BLaER1 treated with 17β-estradiol and CSF1 and Interleukin-3, amounts not matched to agents 10 nM and 100 nM (cell line): ENCODE results near the gene SRMS.

Experiments used
- H3K27ac ChIP-seq, 11 experiments: shearing (Covaris generic); formaldehyde crosslinking; 2 replicates each; pipeline ENCODE4 v1.8.1; 2022
- H3K27me3 ChIP-seq, 11 experiments: shearing (Covaris generic); formaldehyde crosslinking; 2 replicates each; pipeline ENCODE4 v1.8.1; 2022
- H3K36me3 ChIP-seq, 11 experiments: shearing (Covaris generic); formaldehyde crosslinking; 2 replicates each; pipeline ENCODE4 v1.8.1; 2022
- H3K4me1 ChIP-seq, 10 experiments: shearing (Covaris generic); formaldehyde crosslinking; 2 replicates each; pipeline ENCODE4 v1.8.1; 2022
- H3K4me2 ChIP-seq, 11 experiments: shearing (Covaris generic); formaldehyde crosslinking; 2 replicates each; pipeline ENCODE4 v1.8.1; 2022
- H3K4me3 ChIP-seq, 10 experiments: shearing (Covaris generic); formaldehyde crosslinking; 2 replicates each; pipeline ENCODE4 v1.8.1; 2022
- H3K9ac ChIP-seq, 11 experiments: shearing (Covaris generic); formaldehyde crosslinking; 2 replicates each; pipeline ENCODE4 v1.8.1; 2022
- H3K9me3 ChIP-seq, 11 experiments: shearing (Covaris generic); formaldehyde crosslinking; replicated peaks in 1 of 11; 2 replicates each; pipeline ENCODE4 v1.8.1; 2022
- H4K20me1 ChIP-seq, 11 experiments: shearing (Covaris generic); formaldehyde crosslinking; 2 replicates each; pipeline ENCODE4 v1.8.1; 2022
- Cebpa-rat ChIP-seq, 11 experiments: shearing (Covaris generic); IDR thresholded peaks; 2 replicates each; pipeline ENCODE4 v1.8.1; 2022

The SRMS gene

DNA sequence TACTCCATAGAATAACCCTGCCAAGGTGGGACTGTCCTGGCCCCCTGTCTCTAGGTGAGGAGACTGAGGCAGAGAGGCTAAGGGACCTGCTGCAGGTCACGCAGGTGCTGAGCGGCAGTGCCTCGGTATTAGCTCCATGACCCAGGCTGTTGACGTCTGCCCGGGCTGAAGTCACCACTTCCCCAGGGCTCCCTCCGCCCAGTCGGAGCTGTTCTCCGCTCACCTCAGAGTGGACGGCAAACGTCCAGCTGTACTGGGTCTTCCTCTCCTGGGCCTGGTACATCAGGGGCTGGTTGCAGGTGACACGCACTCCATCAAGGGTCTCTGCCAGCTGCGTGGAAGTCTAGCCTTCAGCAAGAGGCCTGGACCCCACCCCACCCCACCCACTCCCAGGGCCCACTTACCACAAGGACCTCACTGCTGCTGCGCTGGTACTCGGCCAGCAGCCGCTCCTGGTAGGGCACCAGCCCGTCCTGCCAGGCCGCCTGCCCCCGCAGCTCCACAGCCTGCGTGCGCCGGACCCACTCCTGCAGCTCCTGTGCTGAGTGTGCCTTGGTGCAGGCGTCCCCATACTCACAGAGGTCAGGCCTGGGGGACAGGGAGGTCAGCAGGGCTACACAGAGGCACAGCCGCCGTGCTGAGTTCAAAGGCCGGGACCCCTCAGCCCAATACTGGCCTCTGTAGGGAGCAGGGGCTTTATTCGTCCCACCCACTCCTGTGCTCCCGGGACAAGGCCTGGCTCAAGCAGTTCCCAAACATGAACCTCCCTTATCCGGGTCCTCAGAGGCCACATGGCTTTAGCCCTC is 22.9 kb upstream of the SRMS start:
- peaks cover 47 to 66% (median 62%) of the 10 kb centered on the region in 10 experiments for H3K4me1 ChIP-seq
- no peak overlapping the region for H3K4me3 ChIP-seq
- H4K20me1 ChIP-seq = peaks cover 74 to 82% (median 80%) of the 10 kb centered on the region in 11 experiments
- no peak for TF ChIP-seq Cebpa-rat (IDR thresholded peaks at IDR 0.05)
- H3K9me3 ChIP-seq = no peaks in the 10 kb centered on the region
- H3K27ac ChIP-seq = no peak overlapping the region
- peaks cover 75 to 93% (median 81%) of the 10 kb centered on the region in 11 experiments for H3K27me3 ChIP-seq
- peaks cover 0 to 13% (median 0%) of the 10 kb centered on the region in 11 experiments; a peak in 3 of 22 replicates for H3K36me3 ChIP-seq
- no peak overlapping the region for H3K9ac ChIP-seq
- H3K4me2 ChIP-seq = peak overlapping the region in 10 of 11 experiments; percentile 93 to 100 (median 98); a peak in 18 of 22 replicates

DNA sequence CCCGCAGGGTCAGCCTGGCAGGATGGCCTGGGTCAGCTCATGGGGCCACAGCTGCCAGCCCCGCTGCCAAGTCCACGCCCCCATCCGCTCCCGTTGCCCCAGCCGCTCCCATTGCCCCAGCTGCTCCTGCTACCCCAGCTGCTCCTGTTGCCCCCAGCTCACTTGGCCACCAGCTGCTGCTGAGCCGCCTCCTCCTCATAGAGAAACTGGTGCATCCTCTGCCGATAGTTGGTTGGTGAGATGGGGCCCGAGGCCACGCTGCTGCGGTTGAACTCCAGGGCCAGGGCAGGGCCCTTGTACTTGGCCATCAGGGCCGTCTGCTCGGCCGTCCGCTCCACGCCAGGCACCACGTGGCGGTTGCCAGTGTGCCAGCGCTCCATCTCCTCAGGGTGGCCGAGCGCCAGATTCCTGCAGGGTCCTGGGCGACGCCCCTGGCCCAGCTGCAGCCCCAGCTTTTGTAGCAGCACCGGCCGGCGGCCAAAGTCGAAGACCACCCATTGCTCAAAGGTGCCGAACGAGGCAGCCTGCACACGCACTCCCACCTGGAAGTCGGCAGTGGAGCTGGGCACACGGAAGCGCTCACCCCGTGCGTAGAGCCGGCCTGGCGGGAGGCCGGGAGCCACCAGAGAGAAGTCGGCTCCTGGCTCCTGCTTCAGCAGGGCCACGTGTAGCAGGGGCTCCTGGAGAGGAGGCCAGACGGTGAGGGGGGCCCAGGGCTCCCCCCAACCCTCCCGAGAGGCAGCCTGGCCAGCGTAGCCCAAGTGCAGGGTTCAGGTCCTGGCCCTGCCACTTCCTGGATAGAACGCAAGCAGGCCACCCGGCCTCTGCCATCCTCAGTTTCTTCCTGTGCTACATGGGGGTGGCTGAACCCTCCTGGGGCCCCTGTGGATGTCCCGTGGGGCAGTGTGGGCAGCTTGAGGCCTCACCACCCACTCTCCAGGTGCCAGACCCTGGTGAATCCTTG is 21.7 kb upstream of the SRMS start:
- Histone ChIP-seq H3K9ac (peak overlapping the region in 5 of 11 experiments; percentile 2 to 29 (median 24); a peak in 5 of 22 replicates), H3K27me3 (peaks cover 87 to 93% (median 91%) of the 10 kb centered on the region in 11 experiments), H3K9me3 (no peaks in the 10 kb centered on the region), H3K4me1 (peaks cover 43 to 56% (median 51%) of the 10 kb centered on the region in 10 experiments), H3K27ac (peak overlapping the region in 3 of 11 experiments; percentile 10 to 51 (median 41); a peak in 4 of 22 replicates), H3K4me3 (peak overlapping the region in 5 of 10 experiments; percentile 38 to 55 (median 44); a peak in 3 of 20 replicates), H3K36me3 (peaks cover 0 to 16% (median 0%) of the 10 kb centered on the region in 11 experiments; a peak in 3 of 22 replicates), H3K4me2 (peak overlapping the region; percentile 92 to 100 (median 97)), H4K20me1 (peaks cover 86 to 94% (median 92%) of the 10 kb centered on the region in 11 experiments)
- no peak for TF ChIP-seq Cebpa-rat (IDR thresholded peaks at IDR 0.05)

DNA sequence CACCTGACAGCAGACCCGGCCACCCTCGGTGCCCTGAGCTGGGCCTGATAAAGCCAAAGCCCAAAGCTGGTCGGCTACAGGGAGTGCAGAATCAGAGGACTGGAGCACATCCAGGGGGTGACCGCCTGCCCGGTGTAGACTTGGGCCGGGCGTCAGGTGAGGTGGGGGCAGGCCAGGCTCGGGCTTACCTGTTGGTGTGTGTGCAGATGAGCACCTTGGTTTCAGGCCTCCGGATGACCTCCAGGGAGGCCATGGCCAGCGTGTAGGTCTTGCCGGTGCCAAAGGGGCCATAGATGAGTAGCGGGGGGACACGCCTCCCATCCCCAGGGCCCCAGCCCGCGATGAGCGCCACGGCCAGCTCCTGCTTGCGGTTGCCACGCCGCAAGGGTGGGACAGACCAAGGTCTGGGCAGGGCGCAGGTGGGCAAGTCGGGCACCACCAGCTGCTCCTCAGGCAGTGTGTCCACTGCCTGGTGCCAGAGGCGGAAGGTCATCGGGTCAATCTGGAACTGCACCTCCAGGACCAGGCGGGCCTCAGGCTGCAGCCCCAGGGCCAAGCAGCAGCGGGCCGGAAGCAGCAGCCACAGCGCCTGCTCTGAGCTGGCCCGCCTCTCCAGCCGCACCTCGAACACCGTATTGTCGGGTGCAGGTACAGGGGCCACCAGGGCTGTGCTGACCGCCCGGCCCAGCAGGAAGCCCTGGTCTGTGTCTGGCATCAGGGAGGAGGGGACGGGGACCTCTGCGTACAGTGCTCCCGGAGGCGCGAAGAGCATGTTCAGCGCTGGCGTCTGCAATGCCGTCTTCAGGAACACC is 20.8 kb upstream of the SRMS start:
- Histone ChIP-seq H3K4me2 (peak overlapping the region; percentile 92 to 100 (median 97)), H3K27ac (peak overlapping the region in 6 of 11 experiments; percentile 3 to 50 (median 26); a peak in 9 of 22 replicates), H3K4me3 (peak overlapping the region; percentile 16 to 55 (median 38); a peak in 16 of 20 replicates), H3K9me3 (no peaks in the 10 kb centered on the region), H3K9ac (peak overlapping the region in 3 of 11 experiments; percentile 28 to 37 (median 29); a peak in 2 of 22 replicates), H3K36me3 (peaks cover 0 to 23% (median 0%) of the 10 kb centered on the region in 11 experiments; a peak in 3 of 22 replicates), H3K4me1 (peaks cover 40 to 61% (median 52%) of the 10 kb centered on the region in 10 experiments), H3K27me3 (peaks cover 94 to 99% (median 97%) of the 10 kb centered on the region in 11 experiments), H4K20me1 (peaks cover 95 to 100% (median 99%) of the 10 kb centered on the region in 11 experiments)
- no peak for TF ChIP-seq Cebpa-rat (IDR thresholded peaks at IDR 0.05)

DNA sequence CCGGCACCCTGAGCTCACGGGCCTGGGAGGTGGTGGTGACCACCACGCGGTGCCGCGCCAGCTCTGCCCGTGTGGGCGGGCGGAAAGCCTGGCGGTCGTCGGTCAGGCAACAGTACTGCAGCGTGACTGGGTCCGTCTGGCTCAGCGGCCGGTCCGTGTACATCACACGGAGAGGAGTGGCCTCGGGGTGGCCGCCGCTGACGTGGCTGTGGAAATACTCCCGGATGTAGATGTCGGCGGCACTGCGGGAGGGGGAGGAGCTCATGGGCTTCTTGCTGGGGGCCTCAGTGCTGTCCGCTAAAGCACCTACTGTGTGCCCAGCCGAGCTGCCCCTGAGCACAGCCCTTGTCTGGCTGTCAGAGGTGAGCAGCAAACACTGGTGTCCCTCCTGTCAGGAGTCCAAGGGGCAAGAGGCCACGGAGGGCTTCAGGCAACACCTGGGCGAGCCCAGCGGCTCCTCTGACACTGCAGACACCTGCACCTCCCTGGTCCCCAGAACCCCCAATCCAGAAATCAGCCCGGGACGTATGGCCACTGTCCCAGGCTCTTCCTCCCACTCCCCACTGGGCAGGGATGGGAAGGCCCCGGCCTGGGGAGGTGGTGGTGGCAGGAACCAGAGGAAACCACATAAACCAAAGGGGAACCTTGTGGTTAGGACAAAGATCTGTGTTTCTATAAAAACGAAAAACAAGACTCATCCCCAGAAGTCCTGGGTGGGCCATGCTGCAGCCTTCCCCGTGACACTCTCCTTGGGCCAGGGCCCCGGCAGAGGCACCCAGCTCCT is 20.0 kb upstream of the SRMS start:
- peaks cover 44 to 63% (median 54%) of the 10 kb centered on the region in 10 experiments for H3K4me1 ChIP-seq
- peak overlapping the region; percentile 92 to 100 (median 97) for H3K4me2 ChIP-seq
- no peaks in the 10 kb centered on the region for H3K9me3 ChIP-seq
- H3K36me3 ChIP-seq = peaks cover 0 to 19% (median 0%) of the 10 kb centered on the region in 11 experiments; a peak in 3 of 22 replicates
- H3K4me3 ChIP-seq = peak overlapping the region; percentile 16 to 55 (median 38); a peak in 17 of 20 replicates
- no peak for TF ChIP-seq Cebpa-rat (IDR thresholded peaks at IDR 0.05)
- peak overlapping the region in 6 of 11 experiments; percentile 3 to 50 (median 24); a peak in 8 of 22 replicates for H3K27ac ChIP-seq
- peaks cover 94 to 99% (median 97%) of the 10 kb centered on the region in 11 experiments for H3K27me3 ChIP-seq
- H3K9ac ChIP-seq = peak overlapping the region in 3 of 11 experiments; percentile 28 to 37 (median 29); a peak in 4 of 22 replicates
- peaks cover 96 to 100% (median 100%) of the 10 kb centered on the region in 11 experiments for H4K20me1 ChIP-seq

DNA sequence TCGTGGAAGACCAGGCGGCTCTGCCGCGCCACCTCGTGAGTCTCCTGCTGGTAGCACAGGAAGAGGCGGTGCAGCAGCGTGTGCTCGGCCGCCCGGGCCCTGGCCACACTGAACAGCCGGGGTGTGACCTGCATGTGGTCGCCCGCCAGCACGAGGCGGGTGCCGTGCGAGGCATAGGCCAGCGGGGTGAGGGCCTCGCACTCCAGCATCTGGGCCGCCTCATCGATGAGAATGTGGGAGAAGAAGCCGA is 19.5 kb upstream of the SRMS start:
- Histone ChIP-seq H3K27me3 (peaks cover 94 to 99% (median 97%) of the 10 kb centered on the region in 11 experiments), H3K36me3 (peaks cover 0 to 16% (median 0%) of the 10 kb centered on the region in 11 experiments; a peak in 3 of 22 replicates), H3K4me3 (no peak overlapping the region), H3K27ac (peak overlapping the region in 2 of 11 experiments; percentile 22 to 30; a peak in 2 of 22 replicates), H3K4me1 (peaks cover 48 to 68% (median 59%) of the 10 kb centered on the region in 10 experiments), H4K20me1 (peaks cover 96 to 100% (median 100%) of the 10 kb centered on the region in 11 experiments), H3K4me2 (peak overlapping the region; percentile 92 to 100 (median 97)), H3K9me3 (no peaks in the 10 kb centered on the region), H3K9ac (no peak overlapping the region)
- no peak for TF ChIP-seq Cebpa-rat (IDR thresholded peaks at IDR 0.05)

DNA sequence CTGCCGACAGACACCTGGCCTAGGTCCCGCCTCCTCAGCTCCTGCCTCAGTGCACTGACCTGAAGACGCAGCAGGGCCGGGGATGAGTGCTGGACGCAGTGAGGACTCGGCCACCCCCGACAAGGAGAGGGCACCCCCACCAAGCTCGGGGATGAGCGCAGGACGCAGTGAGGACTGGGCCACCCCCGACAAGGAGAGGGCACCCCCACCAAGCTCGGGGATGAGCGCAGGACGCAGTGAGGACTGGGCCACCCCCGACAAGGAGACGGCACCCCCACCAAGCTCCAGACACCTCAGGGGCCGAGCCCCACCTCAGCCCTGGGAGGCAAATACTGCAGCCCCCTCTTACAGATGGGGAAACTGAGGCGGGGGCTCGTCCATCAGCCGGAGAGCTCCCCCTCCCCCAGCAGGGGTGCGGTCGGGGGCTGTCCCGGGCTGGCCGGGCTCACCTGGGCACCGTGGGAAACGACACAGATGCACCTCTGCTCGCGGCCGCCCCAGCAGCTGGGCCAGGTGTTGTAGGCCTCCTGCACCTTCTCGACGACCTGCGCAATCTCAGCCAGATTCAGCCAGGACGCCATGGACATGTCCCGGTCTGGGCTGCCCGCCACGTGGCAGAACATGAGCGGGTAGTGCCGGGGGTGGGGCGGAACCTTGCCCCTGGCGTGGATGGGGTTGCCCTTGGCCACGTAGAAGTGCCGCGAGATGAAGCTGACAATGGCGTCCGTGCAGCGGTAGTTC is 19.0 kb upstream of the SRMS start:
- H3K9ac ChIP-seq = no peak overlapping the region
- H3K4me2 ChIP-seq = peak overlapping the region; percentile 92 to 100 (median 97); a peak in 19 of 22 replicates
- no peak overlapping the region for H3K4me3 ChIP-seq
- TF ChIP-seq Cebpa-rat (IDR thresholded peaks at IDR 0.05) = no peak
- H3K9me3 ChIP-seq = no peaks in the 10 kb centered on the region
- no peak overlapping the region for H3K27ac ChIP-seq
- peaks cover 96 to 100% (median 100%) of the 10 kb centered on the region in 11 experiments for H4K20me1 ChIP-seq
- H3K36me3 ChIP-seq = peaks cover 0 to 16% (median 0%) of the 10 kb centered on the region in 11 experiments; a peak in 2 of 22 replicates
- peaks cover 48 to 73% (median 64%) of the 10 kb centered on the region in 10 experiments for H3K4me1 ChIP-seq
- H3K27me3 ChIP-seq = peaks cover 94 to 99% (median 97%) of the 10 kb centered on the region in 11 experiments
